ENCODE data around the gene SHANK2. TPM values are rescaled to one million over a fixed set of nuclear protein-coding genes. Genes with fewer than 3 reads are reported as not detected.
A peak's percentile ranks its signal among the peaks of the same experiment; 100 is the strongest.

The SHANK2 gene
- total RNA-seq, 1 donor from 2014 or later = 0.97 TPM

DNA sequence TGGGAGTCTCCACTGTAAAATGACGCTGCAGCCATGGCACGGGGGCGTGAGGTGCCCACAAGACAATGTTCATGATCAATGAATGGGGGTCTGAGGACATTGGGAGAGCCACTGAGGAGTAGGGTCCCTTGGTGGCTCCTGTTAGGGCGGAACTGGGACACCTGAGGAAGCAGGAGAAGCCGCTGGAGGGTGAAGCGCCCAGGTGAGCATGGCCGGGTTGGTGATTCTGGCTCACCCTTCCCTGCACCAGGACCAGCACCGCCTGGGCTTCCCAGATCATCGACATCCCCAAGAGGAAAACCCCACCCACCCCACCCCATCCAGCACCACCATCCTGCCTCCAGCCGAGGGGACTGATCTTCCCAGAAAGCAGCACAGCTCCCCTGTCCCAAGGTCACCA lies 30.6 kb downstream of the SHANK2 start:
- peaks cover 32% of the 10 kb centered on the region for H3K27me3 Mint-ChIP-seq (ENCODE audit: low read depth)
- peaks cover 4% of the 10 kb centered on the region for H3K36me3 Mint-ChIP-seq (ENCODE audit: low read depth)
- TF ChIP-seq, protein P1, sequence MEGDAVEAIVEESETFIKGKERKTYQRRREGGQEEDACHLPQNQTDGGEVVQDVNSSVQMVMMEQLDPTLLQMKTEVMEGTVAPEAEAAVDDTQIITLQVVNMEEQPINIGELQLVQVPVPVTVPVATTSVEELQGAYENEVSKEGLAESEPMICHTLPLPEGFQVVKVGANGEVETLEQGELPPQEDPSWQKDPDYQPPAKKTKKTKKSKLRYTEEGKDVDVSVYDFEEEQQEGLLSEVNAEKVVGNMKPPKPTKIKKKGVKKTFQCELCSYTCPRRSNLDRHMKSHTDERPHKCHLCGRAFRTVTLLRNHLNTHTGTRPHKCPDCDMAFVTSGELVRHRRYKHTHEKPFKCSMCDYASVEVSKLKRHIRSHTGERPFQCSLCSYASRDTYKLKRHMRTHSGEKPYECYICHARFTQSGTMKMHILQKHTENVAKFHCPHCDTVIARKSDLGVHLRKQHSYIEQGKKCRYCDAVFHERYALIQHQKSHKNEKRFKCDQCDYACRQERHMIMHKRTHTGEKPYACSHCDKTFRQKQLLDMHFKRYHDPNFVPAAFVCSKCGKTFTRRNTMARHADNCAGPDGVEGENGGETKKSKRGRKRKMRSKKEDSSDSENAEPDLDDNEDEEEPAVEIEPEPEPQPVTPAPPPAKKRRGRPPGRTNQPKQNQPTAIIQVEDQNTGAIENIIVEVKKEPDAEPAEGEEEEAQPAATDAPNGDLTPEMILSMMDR (IDR thresholded peaks at IDR 0.05) = no peak
- H3K9me3 Mint-ChIP-seq (ENCODE audit: low read depth) = peaks cover 14% of the 10 kb centered on the region
- no peaks in the 10 kb centered on the region for H3K4me1 Mint-ChIP-seq (ENCODE audit: low read depth)
- DNase-seq (ENCODE audit: low spot score) = peak; percentile 52
- no peak overlapping the region for H3K27ac Mint-ChIP-seq (ENCODE audit: unreplicated experiment)
- H3K4me3 Mint-ChIP-seq (ENCODE audit: unreplicated experiment) = no peak overlapping the region

DNA sequence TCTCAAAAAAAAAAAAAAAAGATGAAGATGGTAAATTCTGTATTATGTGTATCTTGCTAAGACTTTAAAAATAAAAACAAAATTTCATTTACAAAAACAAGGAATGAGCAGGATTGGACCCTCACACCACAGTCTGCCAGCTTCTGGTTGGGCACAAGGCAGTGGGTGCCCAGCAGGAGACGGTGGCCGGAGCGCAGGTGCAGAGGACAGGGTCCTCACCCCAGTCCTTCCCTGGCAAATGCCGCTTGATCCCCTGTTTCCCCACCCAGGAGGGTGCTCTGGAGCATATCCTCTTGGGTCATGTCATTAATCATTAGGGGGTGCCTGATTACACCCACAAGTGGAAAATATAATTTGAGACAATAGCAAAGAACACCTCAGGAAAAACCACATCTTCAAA lies 31.2 kb downstream of the SHANK2 start:
- TF ChIP-seq, protein P1 (IDR thresholded peaks at IDR 0.05) = no peak
- peak; percentile 56 for DNase-seq (ENCODE audit: low spot score)
- Mint-ChIP-seq H3K36me3 (ENCODE audit: low read depth) (peaks cover 4% of the 10 kb centered on the region), H3K27me3 (ENCODE audit: low read depth) (peaks cover 35% of the 10 kb centered on the region), H3K27ac (ENCODE audit: unreplicated experiment) (no peak overlapping the region), H3K9me3 (ENCODE audit: low read depth) (peaks cover 11% of the 10 kb centered on the region), H3K4me1 (ENCODE audit: low read depth) (no peaks in the 10 kb centered on the region), H3K4me3 (ENCODE audit: unreplicated experiment) (no peak overlapping the region)

DNA sequence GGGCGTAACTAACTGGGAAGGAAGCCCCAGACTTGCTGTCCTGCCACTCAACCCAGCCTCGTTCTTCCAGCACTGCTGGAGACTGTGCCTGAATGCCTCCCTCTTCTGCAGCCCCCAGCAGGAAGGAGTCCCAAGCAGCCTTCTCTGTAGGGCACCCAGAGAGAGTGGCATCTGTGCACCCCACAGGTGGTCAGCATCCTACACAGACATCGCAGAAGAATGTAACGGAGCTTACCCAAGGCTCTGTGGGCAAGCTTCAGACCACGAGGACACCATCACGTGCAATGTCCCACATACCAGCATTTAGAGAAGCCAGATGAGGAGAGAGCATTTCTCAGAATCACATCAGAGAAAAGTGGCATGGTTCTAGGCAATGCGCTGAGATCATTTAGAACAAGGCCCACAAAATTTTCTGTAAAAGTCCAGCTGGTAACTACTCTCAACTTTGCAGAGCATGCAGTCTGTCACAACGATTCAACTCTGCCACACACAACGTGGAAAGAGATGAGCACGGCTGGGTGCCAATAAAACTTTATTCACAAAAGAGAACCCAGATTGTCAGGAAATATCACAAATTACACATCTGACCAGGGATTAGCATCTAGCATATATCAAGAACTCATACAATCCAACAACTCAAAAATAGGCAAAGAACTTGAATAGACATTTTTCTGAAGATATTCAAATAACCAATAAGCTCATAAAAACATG lies 33.4 kb downstream of the SHANK2 start:
- H3K36me3 Mint-ChIP-seq (ENCODE audit: low read depth) = no peaks in the 10 kb centered on the region
- H3K27me3 Mint-ChIP-seq (ENCODE audit: low read depth) = peaks cover 34% of the 10 kb centered on the region
- H3K4me3 Mint-ChIP-seq (ENCODE audit: unreplicated experiment) = no peak overlapping the region
- H3K4me1 Mint-ChIP-seq (ENCODE audit: low read depth) = no peaks in the 10 kb centered on the region
- peak; percentile 29 for DNase-seq (ENCODE audit: low spot score)
- H3K27ac Mint-ChIP-seq (ENCODE audit: unreplicated experiment) = no peak overlapping the region
- TF ChIP-seq, protein P1 (IDR thresholded peaks at IDR 0.05) = no peak
- peaks cover 3% of the 10 kb centered on the region for H3K9me3 Mint-ChIP-seq (ENCODE audit: low read depth)

DNA sequence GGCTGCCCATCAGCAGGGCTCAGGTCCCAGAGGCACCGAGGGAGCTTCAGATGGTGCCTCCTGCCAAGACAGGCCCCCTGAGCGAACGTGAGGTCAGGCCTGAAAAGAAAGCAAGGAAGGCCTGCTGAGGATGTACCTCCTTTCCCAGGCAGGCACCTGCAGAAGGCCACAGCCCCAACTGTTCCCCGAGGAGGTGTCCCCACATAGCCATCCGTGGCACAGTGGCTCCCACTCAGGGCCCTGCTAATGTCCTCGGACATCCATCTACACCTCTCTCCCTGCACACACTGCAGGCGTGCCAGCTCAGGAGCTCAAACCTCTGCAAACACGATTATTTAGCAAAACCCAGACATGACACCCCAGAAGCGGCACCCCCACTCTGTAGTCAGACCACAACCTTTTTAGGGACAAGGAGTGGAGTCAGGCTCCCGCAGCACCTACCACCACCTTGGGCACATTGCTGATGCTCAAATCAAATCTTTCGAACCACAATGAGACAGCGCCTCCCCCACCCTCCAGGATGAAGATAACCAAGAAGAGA lies 36.9 kb downstream of the SHANK2 start:
- peaks cover 2% of the 10 kb centered on the region for H3K9me3 Mint-ChIP-seq (ENCODE audit: low read depth)
- TF ChIP-seq, protein P1 (IDR thresholded peaks at IDR 0.05) = no peak
- DNase-seq (ENCODE audit: low spot score) = peak; percentile 67
- H3K27ac Mint-ChIP-seq (ENCODE audit: unreplicated experiment) = no peak overlapping the region
- no peaks in the 10 kb centered on the region for H3K4me1 Mint-ChIP-seq (ENCODE audit: low read depth)
- H3K27me3 Mint-ChIP-seq (ENCODE audit: low read depth) = peaks cover 47% of the 10 kb centered on the region
- H3K4me3 Mint-ChIP-seq (ENCODE audit: unreplicated experiment) = no peak overlapping the region
- H3K36me3 Mint-ChIP-seq (ENCODE audit: low read depth) = no peaks in the 10 kb centered on the region

DNA sequence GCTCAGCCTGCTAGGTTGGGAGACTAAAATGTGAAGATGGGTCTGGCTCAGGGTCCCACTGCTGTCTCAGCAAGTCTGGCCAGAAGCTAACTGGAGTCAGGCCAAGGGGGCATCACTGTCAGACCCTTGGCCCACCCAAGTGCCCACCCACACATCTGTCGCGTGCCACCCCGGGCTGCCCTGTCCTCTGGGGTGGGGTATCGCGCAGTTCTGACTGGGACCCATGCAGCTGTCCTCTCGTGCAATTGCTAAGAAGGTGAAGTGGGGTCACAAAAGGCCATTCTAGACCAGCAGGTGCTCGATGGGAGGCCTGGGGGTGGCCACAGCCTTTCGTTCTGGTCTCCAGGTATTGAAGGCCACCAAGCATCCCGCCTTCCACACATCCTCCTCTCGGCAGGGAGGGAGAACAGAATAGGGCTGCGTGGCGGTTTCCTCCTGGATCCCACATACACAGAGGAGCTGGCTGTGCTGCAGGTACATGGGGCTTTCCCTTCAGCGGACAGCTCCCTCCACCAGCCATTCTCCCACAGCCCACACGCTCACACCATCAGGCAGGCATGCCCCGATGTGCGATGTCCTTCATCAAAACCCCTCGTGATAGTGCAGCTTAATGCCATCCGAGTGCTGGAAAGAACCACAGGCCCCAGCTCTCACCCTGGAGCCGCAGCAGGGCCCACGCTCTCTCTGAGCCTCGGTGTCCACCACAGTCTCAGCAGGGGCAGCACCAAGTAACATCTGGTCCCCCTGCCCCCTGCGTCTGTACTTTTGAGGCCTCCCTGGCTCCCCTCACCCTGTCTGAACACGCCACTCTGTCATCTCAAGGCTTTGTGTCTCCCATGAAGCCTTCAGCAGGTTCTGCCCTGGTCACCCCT lies 37.6 kb downstream of the SHANK2 start:
- H3K4me1 Mint-ChIP-seq (ENCODE audit: low read depth) = no peaks in the 10 kb centered on the region
- H3K36me3 Mint-ChIP-seq (ENCODE audit: low read depth) = no peaks in the 10 kb centered on the region
- H3K9me3 Mint-ChIP-seq (ENCODE audit: low read depth) = no peaks in the 10 kb centered on the region
- TF ChIP-seq, protein P1 (IDR thresholded peaks at IDR 0.05) = no peak
- peaks cover 47% of the 10 kb centered on the region for H3K27me3 Mint-ChIP-seq (ENCODE audit: low read depth)
- peak; percentile 62 for DNase-seq (ENCODE audit: low spot score)
- no peak overlapping the region for H3K4me3 Mint-ChIP-seq (ENCODE audit: unreplicated experiment)
- H3K27ac Mint-ChIP-seq (ENCODE audit: unreplicated experiment) = no peak overlapping the region
